T-helper 22 cell (primary cell): Measurements from ENCODE around the gene GNLY.
A peak's percentile ranks its signal among the peaks of the same experiment; 100 is the strongest.
"Not testable (repeated sequence)": the region's sequence is repeated elsewhere in the genome, so short reads cannot be mapped to it uniquely, and the experiment has no call there.

Experiments used
- DNase-seq: peaks from one replicate; pipeline ENCODE4 v3.0.0-alpha.2; 2020; ENCODE audit warnings: low read depth

GNLY gene

GRCh38 chr2:85665264-85665937 lies 28.8 kb upstream of the GNLY start:
- no peak for DNase-seq

GRCh38 chr2:85666016-85666415 lies 28.1 kb upstream of the GNLY start:
- DNase-seq, result no peak

DNA sequence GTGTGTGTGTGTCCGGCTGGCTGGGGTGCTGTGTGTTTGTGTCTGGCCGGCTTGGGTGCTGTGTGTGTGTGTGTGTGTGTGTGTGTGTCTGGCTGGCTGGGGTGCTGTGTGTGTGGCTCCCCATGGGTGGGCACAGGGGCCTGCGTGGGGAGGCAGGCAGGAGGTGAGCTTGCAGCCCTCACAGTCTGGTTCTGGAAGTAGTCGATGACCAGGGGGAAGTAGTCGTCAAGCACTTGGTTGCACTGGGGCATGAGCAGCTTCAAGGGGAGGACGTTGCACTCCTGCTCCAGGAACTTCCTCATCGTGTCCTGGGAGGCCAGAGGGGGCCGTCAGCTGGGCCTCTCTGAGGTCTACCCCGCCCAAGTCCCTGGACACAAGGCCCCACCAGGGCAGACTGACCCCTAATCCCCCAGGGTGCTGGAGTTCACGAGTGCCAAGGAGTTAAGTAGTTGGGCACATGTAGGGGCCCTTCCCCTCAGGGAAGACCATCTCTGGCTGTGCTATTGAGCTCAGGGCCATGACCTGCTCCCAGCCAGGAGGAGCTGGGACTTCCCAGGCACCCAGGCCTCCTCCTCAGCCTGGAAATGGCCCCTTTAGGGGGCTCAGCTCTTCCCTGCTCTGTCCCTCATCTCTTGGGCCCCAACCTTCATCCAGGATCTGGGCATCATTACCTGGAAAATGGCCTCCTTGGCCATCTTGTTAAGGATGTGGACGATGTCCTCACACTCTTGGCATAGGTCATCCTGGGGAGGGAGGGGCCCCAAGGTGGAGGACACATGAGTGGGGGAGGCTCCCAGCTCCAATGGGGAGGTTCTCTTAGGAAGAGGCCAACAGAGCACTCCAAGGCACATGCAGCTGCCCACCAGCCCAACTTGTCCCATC lies 27.5 kb upstream of the GNLY start:
- DNase-seq, result no peak

DNA sequence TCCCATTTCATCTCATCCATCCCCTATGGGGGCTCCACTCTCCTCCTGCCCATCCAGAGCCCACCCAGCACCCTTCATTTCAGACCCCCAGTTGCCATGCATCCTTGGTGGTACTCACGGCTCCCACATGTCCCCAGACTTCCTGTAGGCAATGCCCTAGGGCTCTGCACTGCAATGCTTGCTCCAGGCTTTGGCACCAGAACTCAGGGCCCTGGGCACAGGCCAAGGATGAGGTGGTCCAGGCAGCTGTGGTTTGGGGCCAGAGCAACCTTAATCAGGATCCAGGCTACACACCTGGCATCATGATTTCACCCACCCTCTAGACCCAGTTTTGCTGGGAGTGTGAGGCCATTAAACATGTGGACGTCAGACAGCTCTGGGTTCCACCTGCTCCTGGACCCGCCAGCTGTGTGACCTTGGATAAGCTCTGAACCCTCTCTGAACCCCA lies 26.6 kb upstream of the GNLY start:
- DNase-seq, result no peak

DNA sequence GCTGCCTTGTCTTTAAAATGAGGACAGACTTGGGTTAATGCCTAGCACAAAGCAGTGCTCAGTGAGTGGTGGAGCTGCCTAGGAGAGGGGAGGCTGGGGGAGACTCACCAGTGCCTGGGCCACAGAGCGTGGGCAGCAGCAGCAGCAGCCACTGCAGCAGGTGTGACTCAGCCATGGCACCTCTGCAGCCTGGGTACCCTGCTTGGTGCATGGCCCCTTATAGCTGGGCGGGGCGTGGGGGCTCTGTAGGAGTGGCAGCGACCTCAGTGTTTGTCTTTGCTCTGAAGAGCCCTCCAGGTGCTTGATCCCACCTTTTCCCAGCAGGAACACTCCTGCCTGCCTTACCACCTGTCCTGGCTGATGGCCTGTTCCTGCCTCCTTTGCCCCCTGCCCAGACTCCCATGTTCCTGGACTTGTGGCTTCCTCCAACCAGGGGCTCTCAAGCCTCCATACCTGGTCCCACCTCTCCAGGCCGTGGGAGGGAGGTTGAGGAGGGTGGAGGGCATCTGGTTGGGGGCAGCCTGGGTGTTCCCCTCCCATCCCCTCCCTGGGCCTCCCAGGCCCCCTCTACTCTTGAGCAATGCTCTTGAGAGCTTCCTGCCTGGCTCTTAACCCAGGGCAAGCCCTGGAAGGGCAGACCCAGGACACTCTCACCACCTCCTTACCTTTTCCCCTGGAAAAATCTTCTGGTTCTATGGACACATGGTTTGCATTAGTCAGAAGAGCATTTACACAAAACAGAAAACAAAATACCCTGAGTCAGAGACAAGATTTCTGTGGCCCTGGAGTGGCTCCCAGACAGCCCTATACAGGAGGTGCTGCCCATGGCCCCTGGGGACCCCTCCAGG lies 25.9 kb upstream of the GNLY start, which contains the start of gene SFTPB:
TSS of gene SFTPB (minus strand) at position 191 of the 848 bp plus-strand sequence. CDS start at position 175, 16 bp downstream.
- DNase-seq, result no peak

DNA sequence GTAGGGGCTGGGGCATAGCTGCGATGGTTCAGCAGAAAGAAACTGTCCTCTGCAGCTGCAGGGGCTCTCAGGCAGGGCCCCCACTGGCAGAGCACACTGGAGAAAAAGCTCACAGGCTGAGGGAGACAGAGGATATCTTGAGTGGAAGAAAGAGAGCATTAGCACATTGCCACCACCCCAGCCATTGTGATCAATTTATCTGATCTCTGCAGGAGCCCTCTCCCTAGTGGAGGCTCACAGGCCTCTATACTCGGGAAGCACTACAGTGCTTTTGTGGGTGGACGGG lies 25.4 kb upstream of the GNLY start:
- no peak for DNase-seq

GRCh38 chr2:85669549-85669948 lies 24.6 kb upstream of the GNLY start:
- DNase-seq, result no peak

DNA sequence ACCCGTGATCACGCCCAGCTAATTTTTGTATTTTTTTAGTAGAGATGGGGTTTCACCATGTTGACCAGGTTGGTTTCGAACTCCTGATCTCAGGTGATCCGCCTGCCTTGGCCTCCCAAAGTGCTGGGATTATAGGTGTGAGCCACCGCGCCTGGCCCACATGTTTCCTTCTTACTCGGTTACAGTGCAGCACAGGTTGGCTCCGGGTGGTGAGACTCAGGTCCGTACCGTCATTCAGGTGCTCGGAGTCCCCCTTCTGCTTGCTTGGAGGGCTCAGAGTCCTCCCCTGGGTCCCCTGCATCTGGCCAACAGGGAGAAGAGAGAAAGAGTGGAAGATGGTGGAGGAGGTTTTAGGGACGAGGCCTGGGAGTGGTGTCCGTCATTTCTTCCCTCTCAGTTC lies 23.7 kb upstream of the GNLY start:
- DNase-seq, result not testable (repeated sequence)

DNA sequence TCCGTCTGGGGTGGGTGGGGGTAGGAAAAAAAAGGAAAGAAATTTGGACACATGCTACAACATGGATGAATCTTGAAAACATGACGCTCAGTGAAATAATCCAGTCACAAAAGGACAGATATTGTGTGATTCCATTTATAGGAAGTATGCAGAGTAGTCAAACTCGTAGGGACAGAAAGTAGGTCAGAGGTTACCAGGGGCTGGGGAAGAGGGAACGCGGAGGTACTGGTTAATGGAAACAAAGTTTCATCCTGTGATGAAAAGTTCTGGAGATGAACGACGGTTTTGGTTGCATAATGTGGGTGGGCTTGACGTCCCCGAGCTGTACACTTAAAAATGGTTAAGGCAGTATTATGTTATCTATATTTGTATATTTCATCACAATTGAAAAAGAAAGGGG lies 21.7 kb upstream of the GNLY start:
- no peak for DNase-seq

DNA sequence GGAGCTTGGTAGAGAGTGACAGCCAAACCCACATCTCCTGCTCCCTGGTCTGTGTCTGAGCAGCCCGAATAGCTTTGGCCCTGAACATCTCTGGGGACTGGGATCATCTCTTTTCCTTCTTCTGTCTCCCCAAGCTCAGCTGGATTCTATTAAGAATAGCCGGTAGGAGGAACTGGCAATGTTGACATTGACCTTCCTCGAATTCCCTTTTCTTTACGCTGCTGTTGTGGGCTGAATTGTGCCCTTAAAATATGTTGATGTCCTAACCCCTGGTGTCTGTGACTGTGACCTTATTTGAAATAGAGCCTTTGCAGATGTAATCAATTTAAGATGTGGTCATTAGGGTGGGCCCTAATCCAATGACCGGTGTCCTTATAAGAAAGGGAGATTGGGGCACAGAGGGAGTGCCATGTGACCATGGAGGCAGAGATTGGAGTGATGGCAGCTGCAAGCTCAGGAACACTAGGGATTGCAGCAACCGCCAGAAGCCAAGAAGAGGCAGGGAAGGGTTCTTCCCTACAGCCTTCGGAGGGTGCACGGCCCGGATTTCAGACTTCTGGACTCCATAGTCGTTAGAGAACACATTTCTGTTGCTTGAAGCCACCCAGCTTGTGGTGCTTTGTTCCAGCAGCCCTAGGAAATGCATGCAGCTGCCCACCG lies 20.3 kb upstream of the GNLY start:
- DNase-seq, result no peak

GRCh38 chr2:85674417-85674816 lies 19.7 kb upstream of the GNLY start:
- DNase-seq, result no peak

DNA sequence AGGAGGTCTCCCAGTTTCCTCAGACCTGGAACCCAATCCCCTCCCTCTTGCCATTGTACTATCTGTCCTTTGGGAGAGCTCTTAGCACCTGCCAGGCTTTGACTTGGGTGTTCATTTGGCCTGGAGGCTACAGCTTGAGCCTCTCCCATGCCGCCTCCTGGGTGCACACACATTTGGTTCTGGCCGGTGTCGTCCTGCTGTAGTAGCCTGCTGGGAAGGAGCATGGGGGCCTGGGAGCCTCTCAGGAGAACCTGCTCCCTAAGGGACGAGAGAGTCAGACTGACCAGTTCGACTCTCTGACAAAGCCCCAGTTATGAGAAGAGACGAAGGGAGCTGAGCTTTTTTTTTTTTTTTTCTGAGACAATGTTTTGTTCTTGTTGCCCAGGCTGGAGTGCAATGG lies 18.7 kb upstream of the GNLY start:
- DNase-seq, result no peak

GRCh38 chr2:85675866-85676548 lies 18.2 kb upstream of the GNLY start:
- DNase-seq, result no peak

DNA sequence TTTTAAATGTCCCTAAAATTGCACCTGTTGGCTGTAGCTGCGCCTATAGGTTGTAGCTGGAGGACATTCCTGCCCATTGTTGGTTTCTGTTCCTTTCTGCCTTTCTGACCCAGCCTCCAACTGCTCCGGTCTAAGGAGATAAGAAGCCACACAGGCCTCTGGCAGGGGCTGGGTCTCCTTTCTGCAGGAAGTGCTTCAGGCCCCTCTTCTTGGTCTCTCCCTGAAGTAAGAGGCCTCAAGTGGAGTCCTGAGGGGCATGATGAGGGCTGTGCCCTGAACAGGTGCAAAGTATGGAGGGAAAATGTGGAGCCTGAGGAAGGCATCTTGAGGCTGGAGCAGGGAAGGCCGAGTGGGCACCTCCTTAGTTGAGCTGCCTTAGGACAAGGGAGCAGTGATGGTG lies 15.8 kb upstream of the GNLY start:
- DNase-seq, result no peak

GRCh38 chr2:85678794-85679672 lies 15.1 kb upstream of the GNLY start:
- peak; percentile 34 for DNase-seq

GRCh38 chr2:85680707-85681371 lies 13.3 kb upstream of the GNLY start:
- DNase-seq, result no peak

GRCh38 chr2:85681372-85681763 lies 12.8 kb upstream of the GNLY start:
- DNase-seq, result no peak

DNA sequence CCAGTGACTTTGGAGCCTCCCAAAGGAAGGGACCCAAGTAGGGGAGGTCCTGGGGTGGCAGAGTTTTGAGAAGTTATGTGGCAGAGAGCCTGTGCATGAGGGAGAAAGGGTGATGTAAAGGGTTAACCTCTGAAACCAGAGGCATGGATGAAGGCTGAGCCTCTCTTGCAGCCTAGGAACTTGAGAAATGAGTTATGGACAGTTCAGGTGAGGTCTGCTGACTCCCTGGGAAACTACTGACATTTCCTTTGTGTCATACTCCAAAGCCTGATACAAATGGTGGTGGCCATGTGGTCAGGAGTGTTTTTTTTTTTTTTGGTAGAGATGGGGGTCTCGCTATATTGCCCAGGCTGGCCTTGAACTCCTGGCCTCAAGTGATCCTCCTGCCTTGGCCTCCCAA lies 12.4 kb upstream of the GNLY start:
- no peak for DNase-seq

DNA sequence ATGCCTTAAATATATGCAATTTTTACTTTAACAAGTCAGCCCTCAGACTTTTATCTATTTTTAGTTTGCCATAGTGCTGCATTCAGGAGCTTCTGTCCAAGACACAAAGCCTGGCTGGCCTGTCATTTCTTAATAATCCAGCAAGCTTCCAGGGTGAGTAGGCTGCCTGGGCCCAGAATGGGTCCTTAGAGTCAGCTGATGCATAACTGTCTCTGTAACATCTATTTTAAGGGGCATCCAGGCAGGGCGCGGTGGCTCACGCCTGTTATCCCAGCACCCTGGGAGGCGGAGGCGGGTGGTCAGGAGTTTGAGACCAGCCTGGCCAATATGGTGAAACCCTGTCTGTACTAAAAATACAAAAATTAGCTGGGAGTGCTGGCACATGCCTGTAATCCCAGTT lies 11.8 kb upstream of the GNLY start:
- no peak for DNase-seq

DNA sequence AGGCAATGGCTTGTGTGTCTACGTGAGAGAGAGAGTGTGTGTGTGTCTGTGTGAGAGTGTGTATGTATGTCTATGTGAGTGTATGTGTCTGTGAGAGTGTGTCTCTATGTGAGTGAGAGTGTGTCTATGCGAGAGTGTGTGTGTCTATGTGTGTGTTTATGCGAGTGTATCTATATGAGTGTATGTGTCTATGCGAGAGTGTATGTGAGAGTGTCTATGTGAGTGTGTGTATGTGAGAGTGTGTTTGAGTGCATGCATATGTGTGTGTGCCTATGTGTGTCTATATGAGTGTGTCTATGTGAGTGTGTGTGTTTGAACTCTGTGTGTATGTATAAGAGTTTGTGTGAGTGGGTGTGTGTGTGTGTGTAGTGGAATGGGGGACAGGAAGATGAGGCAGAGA lies 9.8 kb upstream of the GNLY start:
- DNase-seq, result no peak
